ENCODE results near the gene MAG. TPM values are rescaled to one million over a fixed set of nuclear protein-coding genes. Genes with fewer than 3 reads are reported as not detected.
A peak's percentile ranks its signal among the peaks of the same experiment; 100 is the strongest.

The MAG gene
- total and polyA plus RNA-seq, 9 of the 15 experiments (the other 6 are each of a cell fraction or from before 2014, with no cell fraction given): 0.11 to 10.0 (median 1.6) TPM

DNA sequence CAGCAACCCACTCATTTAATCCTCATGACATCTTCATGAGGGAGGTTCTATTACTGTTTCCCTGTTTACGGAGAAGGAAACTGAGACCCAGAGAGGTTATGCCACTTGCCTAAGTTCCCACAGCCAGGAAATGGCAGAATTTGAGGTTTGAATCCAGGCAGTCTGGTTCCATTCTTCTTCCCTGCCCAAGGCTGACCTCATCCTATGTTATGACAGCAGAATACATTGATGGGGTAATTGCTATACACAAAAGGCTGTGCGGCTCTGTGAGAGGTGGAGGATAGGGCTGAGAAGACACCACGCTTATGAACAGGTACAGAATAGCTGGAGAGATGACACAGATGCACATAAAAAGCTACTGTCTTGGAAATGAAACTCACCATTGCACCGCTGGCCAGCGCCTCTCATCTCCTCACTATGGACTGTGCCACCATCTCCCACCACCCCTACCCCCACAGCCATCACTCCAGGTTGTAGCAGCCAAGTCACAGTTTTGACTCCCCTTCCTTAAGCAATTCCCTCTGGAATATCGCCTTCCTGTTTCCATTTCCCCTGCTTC lies 11.5 kb downstream of the MAG start:
- peak; percentile 54 for FAIRE-seq
- no peaks in the 10 kb centered on the region for H3K27me3 ChIP-seq (ENCODE audit: control insufficient read depth in 2 of 2, insufficient read depth in 2 of 2, low read length in 2 of 2)

More for the DNA sequence above, 11.5 kb downstream of the MAG start:
- 82% methylated on average over 6 of the region's 6 CpGs for WGBS (ENCODE audit: insufficient coverage, low coverage, missing lambda C conversion rate)
- Histone ChIP-seq H3K9ac (ENCODE audit: insufficient read depth in 1 of 2, low read depth in 2 of 2, low read length in 2 of 2) (peak overlapping the region in 1 of 2 experiments; percentile 85; a peak in 2 of 4 replicates), H3K27ac (ENCODE audit: extremely low read depth, low read depth, low read length) (peak overlapping the region; percentile 40; the same call in 2 of the 3 replicates), H3K4me3 (no peak overlapping the region), H3K9me3 (replicated peaks; ENCODE audit: control insufficient read depth, insufficient read depth, low read depth, low read length) (no peaks in the 10 kb centered on the region), H3K9me1 (ENCODE audit: control insufficient read depth, insufficient read depth, low read length) (peaks cover 3% of the 10 kb centered on the region), H3K4me2 (ENCODE audit: insufficient read depth, low read length) (no peak overlapping the region), H3K79me2 (ENCODE audit: control insufficient read depth, insufficient read depth, low read length) (no peaks in the 10 kb centered on the region), H3K36me3 (ENCODE audit: control insufficient read depth, insufficient read depth, low read length) (no peaks in the 10 kb centered on the region), H2AFZ (ENCODE audit: low read depth, low read length) (peak overlapping the region; percentile 54), H4K20me1 (replicated peaks; ENCODE audit: control insufficient read depth, insufficient read depth, low read length) (no peaks in the 10 kb centered on the region), H3K4me1 (replicated peaks in 1 of 2; ENCODE audit: control insufficient read depth in 2 of 2, insufficient read depth in 2 of 2, low read length in 2 of 2) (peaks cover 60 to 66% of the 10 kb centered on the region in 2 experiments)
- no peak for ATAC-seq
- intact Hi-C loops (cut with micrococcal nuclease): no loop called here
- CTCF ChIA-PET (ENCODE audit: low intra/inter-chr PET ratio): no interaction called here
- TF ChIP-seq ZFP36 (IDR thresholded peaks at IDR 0.05; ENCODE audit: low read depth, low read length, partially characterized antibody): peak; percentile 39
- peak; percentile 83 for TF ChIP-seq ZBTB17 (CRISPR knock-in tag; IDR thresholded peaks at IDR 0.05)
- 0 out of 4 replicates have a peak, but pooled peaks of 1 of the 2 experiments have one; percentile 22 for TF ChIP-seq KDM1A (IDR thresholded peaks at IDR 0.05)
- TF ChIP-seq YY1 (IDR thresholded peaks at IDR 0.05; ENCODE audit: borderline replicate concordance in 1 of 3, control insufficient read depth in 1 of 3, extremely low read depth in 1 of 3, insufficient read depth in 3 of 3, insufficient read length in 1 of 3, insufficient replicate concordance in 2 of 3, low read depth in 1 of 3, low read length in 2 of 3): peak in 1 of 3 experiments; percentile 2
- TF ChIP-seq, protein P1, sequence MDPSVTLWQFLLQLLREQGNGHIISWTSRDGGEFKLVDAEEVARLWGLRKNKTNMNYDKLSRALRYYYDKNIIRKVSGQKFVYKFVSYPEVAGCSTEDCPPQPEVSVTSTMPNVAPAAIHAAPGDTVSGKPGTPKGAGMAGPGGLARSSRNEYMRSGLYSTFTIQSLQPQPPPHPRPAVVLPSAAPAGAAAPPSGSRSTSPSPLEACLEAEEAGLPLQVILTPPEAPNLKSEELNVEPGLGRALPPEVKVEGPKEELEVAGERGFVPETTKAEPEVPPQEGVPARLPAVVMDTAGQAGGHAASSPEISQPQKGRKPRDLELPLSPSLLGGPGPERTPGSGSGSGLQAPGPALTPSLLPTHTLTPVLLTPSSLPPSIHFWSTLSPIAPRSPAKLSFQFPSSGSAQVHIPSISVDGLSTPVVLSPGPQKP (CRISPR knock-in tag; IDR thresholded peaks at IDR 0.05): no peak
- no peak for TF ChIP-seq ZNF224 (CRISPR knock-in tag; IDR thresholded peaks at IDR 0.05)
- TF ChIP-seq EZH2 (IDR thresholded peaks at IDR 0.05; ENCODE audit: borderline replicate concordance, low read depth, low read length): no peak
- 0 out of 2 replicates have a peak, but pooled peaks have one; percentile 18 for TF ChIP-seq BCOR (IDR thresholded peaks at IDR 0.05)
- peak; percentile 27; the same call in 1 of the 2 replicates for TF ChIP-seq JUND (IDR thresholded peaks at IDR 0.05; ENCODE audit: borderline replicate concordance, low read depth, low read length)
- no peak for TF ChIP-seq JUND (tag; IDR thresholded peaks at IDR 0.05; ENCODE audit: borderline replicate concordance, low read depth, low read length)
- TF ChIP-seq, protein P2, sequence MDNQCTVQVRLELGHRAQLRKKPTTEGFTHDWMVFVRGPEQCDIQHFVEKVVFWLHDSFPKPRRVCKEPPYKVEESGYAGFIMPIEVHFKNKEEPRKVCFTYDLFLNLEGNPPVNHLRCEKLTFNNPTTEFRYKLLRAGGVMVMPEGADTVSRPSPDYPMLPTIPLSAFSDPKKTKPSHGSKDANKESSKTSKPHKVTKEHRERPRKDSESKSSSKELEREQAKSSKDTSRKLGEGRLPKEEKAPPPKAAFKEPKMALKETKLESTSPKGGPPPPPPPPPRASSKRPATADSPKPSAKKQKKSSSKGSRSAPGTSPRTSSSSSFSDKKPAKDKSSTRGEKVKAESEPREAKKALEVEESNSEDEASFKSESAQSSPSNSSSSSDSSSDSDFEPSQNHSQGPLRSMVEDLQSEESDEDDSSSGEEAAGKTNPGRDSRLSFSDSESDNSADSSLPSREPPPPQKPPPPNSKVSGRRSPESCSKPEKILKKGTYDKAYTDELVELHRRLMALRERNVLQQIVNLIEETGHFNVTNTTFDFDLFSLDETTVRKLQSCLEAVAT (IDR thresholded peaks at IDR 0.05): peak in 1 of 2 experiments; percentile 86; a peak in 2 of 4 replicates
- TF ChIP-seq, protein P3, sequence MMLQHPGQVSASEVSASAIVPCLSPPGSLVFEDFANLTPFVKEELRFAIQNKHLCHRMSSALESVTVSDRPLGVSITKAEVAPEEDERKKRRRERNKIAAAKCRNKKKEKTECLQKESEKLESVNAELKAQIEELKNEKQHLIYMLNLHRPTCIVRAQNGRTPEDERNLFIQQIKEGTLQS (IDR thresholded peaks at IDR 0.05): peak; percentile 60
- TF ChIP-seq, protein P3 (CRISPR knock-in tag; conservative IDR thresholded peaks at IDR 0.05): no peak
- no TSS peak for BruUV-seq (replicated peaks)
- peak in 1 of 4 experiments; percentile 9 for DNase-seq (ENCODE audit: extremely low read depth in 1 of 4, low spot score in 3 of 4)
- POLR2A ChIA-PET: no interaction called here
- in situ Hi-C loops (cut with MboI): no loop called here

All from K562 (cell line).